ENCODE measurements around the gene CFAP46.
"Not testable (repeated sequence)": the region's sequence is repeated elsewhere in the genome, so short reads cannot be mapped to it uniquely, and the experiment has no call there.

The CFAP46 gene

GRCh38 chr10:132925071-132925561 is 17.3 kb downstream of the CFAP46 start:
- H2BK120ac ChIP-seq (ENCODE audit: low read depth, low read length): no peak overlapping the region
- WGBS: 95% methylated on average over 24 of the region's 24 CpGs
- H2BK5ac ChIP-seq (ENCODE audit: low read depth, low read length, poor library complexity, severe bottlenecking): no peak overlapping the region
- no peaks in the 10 kb centered on the region for H3K9me3 ChIP-seq (ENCODE audit: control insufficient read depth, low read length)
- no peak overlapping the region for H4K8ac ChIP-seq (ENCODE audit: low read length)
- no peak overlapping the region for H3K27ac ChIP-seq (ENCODE audit: low read length, poor library complexity, severe bottlenecking)
- H3K23ac ChIP-seq (ENCODE audit: low read length in 2 of 2): no peak overlapping the region
- peaks cover 5% of the 10 kb centered on the region for H3K4me1 ChIP-seq (ENCODE audit: control insufficient read depth, insufficient read depth, low read depth, low read length)
- DNase-seq: no peak
- peaks cover 0 to 36% of the 10 kb centered on the region in 2 experiments for H3K27me3 ChIP-seq (ENCODE audit: control insufficient read depth in 1 of 2, insufficient read depth in 1 of 2, low read length in 2 of 2)
- H2AK5ac ChIP-seq (ENCODE audit: low read length, severe bottlenecking): no peak overlapping the region
- no peak overlapping the region for H4K91ac ChIP-seq (ENCODE audit: low read length)
- no peak overlapping the region for H3K18ac ChIP-seq (ENCODE audit: low read depth in 1 of 2, low read length in 2 of 2)
- H2AFZ ChIP-seq (ENCODE audit: low read depth, low read length): no peak overlapping the region
- H3K4me2 ChIP-seq (ENCODE audit: low read length, poor library complexity, severe bottlenecking): no peak overlapping the region
- no peak overlapping the region for H3K4ac ChIP-seq (ENCODE audit: low read depth in 1 of 2, low read length in 2 of 2)
- no peak overlapping the region for H3K4me3 ChIP-seq (ENCODE audit: insufficient read depth in 1 of 2, low read depth in 1 of 2, low read length in 2 of 2)
- no peak overlapping the region for H2BK12ac ChIP-seq (ENCODE audit: low read length in 2 of 2)
- no peak overlapping the region for H3K14ac ChIP-seq (ENCODE audit: low read length in 2 of 2)
- H3K9ac ChIP-seq (ENCODE audit: low read length): no peak overlapping the region
- no peak overlapping the region for H2BK15ac ChIP-seq (ENCODE audit: low read depth, poor library complexity, severe bottlenecking)
- H3K79me1 ChIP-seq (replicated peaks; ENCODE audit: low read length, poor library complexity, severe bottlenecking): no peaks in the 10 kb centered on the region
- no peaks in the 10 kb centered on the region for H3K36me3 ChIP-seq (ENCODE audit: control insufficient read depth in 1 of 2, insufficient read depth in 2 of 2, low read depth in 1 of 2, low read length in 2 of 2)

GRCh38 chr10:132924046-132924952 is 18.1 kb downstream of the CFAP46 start:
- DNase-seq: no peak
- no peak overlapping the region for H2BK12ac ChIP-seq (ENCODE audit: low read length in 2 of 2)
- no peak overlapping the region for H3K4ac ChIP-seq (ENCODE audit: low read depth in 1 of 2, low read length in 2 of 2)
- H3K79me1 ChIP-seq (replicated peaks; ENCODE audit: low read length, poor library complexity, severe bottlenecking): no peaks in the 10 kb centered on the region
- no peaks in the 10 kb centered on the region for H3K9me3 ChIP-seq (ENCODE audit: control insufficient read depth, low read length)
- peak overlapping the region in 1 of 2 experiments; percentile 88 for H3K14ac ChIP-seq (ENCODE audit: low read length in 2 of 2)
- H3K9ac ChIP-seq (ENCODE audit: low read length): no peak overlapping the region
- peaks cover 0 to 36% of the 10 kb centered on the region in 2 experiments for H3K27me3 ChIP-seq (ENCODE audit: control insufficient read depth in 1 of 2, insufficient read depth in 1 of 2, low read length in 2 of 2)
- H3K23ac ChIP-seq (ENCODE audit: low read length in 2 of 2): no peak overlapping the region
- peaks cover 5% of the 10 kb centered on the region for H3K4me1 ChIP-seq (ENCODE audit: control insufficient read depth, insufficient read depth, low read depth, low read length)
- no peak overlapping the region for H4K91ac ChIP-seq (ENCODE audit: low read length)
- H2BK5ac ChIP-seq (ENCODE audit: low read depth, low read length, poor library complexity, severe bottlenecking): no peak overlapping the region
- no peak overlapping the region for H2AFZ ChIP-seq (ENCODE audit: low read depth, low read length)
- no peak overlapping the region for H2AK5ac ChIP-seq (ENCODE audit: low read length, severe bottlenecking)
- no peak overlapping the region for H4K8ac ChIP-seq (ENCODE audit: low read length)
- H3K27ac ChIP-seq (ENCODE audit: low read length, poor library complexity, severe bottlenecking): no peak overlapping the region
- no peak overlapping the region for H2BK15ac ChIP-seq (ENCODE audit: low read depth, poor library complexity, severe bottlenecking)
- H3K4me2 ChIP-seq (ENCODE audit: low read length, poor library complexity, severe bottlenecking): no peak overlapping the region
- WGBS: 95% methylated on average over 41 of the region's 42 CpGs
- H3K36me3 ChIP-seq (ENCODE audit: control insufficient read depth in 1 of 2, insufficient read depth in 2 of 2, low read depth in 1 of 2, low read length in 2 of 2): no peaks in the 10 kb centered on the region
- H2BK120ac ChIP-seq (ENCODE audit: low read depth, low read length): no peak overlapping the region
- H3K4me3 ChIP-seq (ENCODE audit: insufficient read depth in 1 of 2, low read depth in 1 of 2, low read length in 2 of 2): no peak overlapping the region
- H3K18ac ChIP-seq (ENCODE audit: low read depth in 1 of 2, low read length in 2 of 2): no peak overlapping the region

- H2BK120ac ChIP-seq (ENCODE audit: low read depth, low read length); H2AFZ ChIP-seq (ENCODE audit: low read depth, low read length); H3K23ac ChIP-seq (ENCODE audit: low read length in 2 of 2); H3K4me1 ChIP-seq (ENCODE audit: control insufficient read depth, insufficient read depth, low read depth, low read length); H2BK5ac ChIP-seq (ENCODE audit: low read depth, low read length, poor library complexity, severe bottlenecking); H2BK15ac ChIP-seq (ENCODE audit: low read depth, poor library complexity, severe bottlenecking); H3K36me3 ChIP-seq (ENCODE audit: control insufficient read depth in 1 of 2, insufficient read depth in 2 of 2, low read depth in 1 of 2, low read length in 2 of 2); H3K14ac ChIP-seq (ENCODE audit: low read length in 2 of 2); H3K27ac ChIP-seq (ENCODE audit: low read length, poor library complexity, severe bottlenecking); H3K9ac ChIP-seq (ENCODE audit: low read length); H3K18ac ChIP-seq (ENCODE audit: low read depth in 1 of 2, low read length in 2 of 2); H2BK12ac ChIP-seq (ENCODE audit: low read length in 2 of 2); H2AK5ac ChIP-seq (ENCODE audit: low read length, severe bottlenecking); H3K9me3 ChIP-seq (ENCODE audit: control insufficient read depth, low read length); H3K4me2 ChIP-seq (ENCODE audit: low read length, poor library complexity, severe bottlenecking); H3K79me1 ChIP-seq (replicated peaks; ENCODE audit: low read length, poor library complexity, severe bottlenecking); H3K4ac ChIP-seq (ENCODE audit: low read depth in 1 of 2, low read length in 2 of 2); H3K4me3 ChIP-seq (ENCODE audit: insufficient read depth in 1 of 2, low read depth in 1 of 2, low read length in 2 of 2); DNase-seq; H4K8ac ChIP-seq (ENCODE audit: low read length): not testable (repeated sequence)
- peaks cover 0 to 34% of the 10 kb centered on the region in 2 experiments for H3K27me3 ChIP-seq (ENCODE audit: control insufficient read depth in 1 of 2, insufficient read depth in 1 of 2, low read length in 2 of 2)
- whole genome bisulfite sequencing: 70% methylated on average over 7 of the region's 7 CpGs
- H4K91ac ChIP-seq (ENCODE audit: low read length): peak overlapping the region; percentile 10
Observed at GRCh38 chr10:132923384-132923783, 19.0 kb downstream of the CFAP46 start.

GRCh38 chr10:132922872-132923271 is 19.5 kb downstream of the CFAP46 start:
- H3K36me3 ChIP-seq (ENCODE audit: control insufficient read depth in 1 of 2, insufficient read depth in 2 of 2, low read depth in 1 of 2, low read length in 2 of 2): no peaks in the 10 kb centered on the region
- H3K9ac ChIP-seq (ENCODE audit: low read length): no peak overlapping the region
- H3K4me1 ChIP-seq (ENCODE audit: control insufficient read depth, insufficient read depth, low read depth, low read length): peaks cover 5% of the 10 kb centered on the region
- no peaks in the 10 kb centered on the region for H3K9me3 ChIP-seq (ENCODE audit: control insufficient read depth, low read length)
- H3K27me3 ChIP-seq (ENCODE audit: control insufficient read depth in 1 of 2, insufficient read depth in 1 of 2, low read length in 2 of 2): peaks cover 0 to 32% of the 10 kb centered on the region in 2 experiments
- H3K23ac ChIP-seq (ENCODE audit: low read length in 2 of 2): no peak overlapping the region
- WGBS: 90% methylated on average over 17 of the region's 17 CpGs
- no peak overlapping the region for H2AK5ac ChIP-seq (ENCODE audit: low read length, severe bottlenecking)
- H2AFZ ChIP-seq (ENCODE audit: low read depth, low read length): no peak overlapping the region
- DNase-seq: no peak
- no peak overlapping the region for H2BK120ac ChIP-seq (ENCODE audit: low read depth, low read length)
- no peak overlapping the region for H3K4me2 ChIP-seq (ENCODE audit: low read length, poor library complexity, severe bottlenecking)
- H3K14ac ChIP-seq (ENCODE audit: low read length in 2 of 2): no peak overlapping the region
- no peak overlapping the region for H3K4ac ChIP-seq (ENCODE audit: low read depth in 1 of 2, low read length in 2 of 2)
- H3K27ac ChIP-seq (ENCODE audit: low read length, poor library complexity, severe bottlenecking): no peak overlapping the region
- no peak overlapping the region for H2BK12ac ChIP-seq (ENCODE audit: low read length in 2 of 2)
- H4K91ac ChIP-seq (ENCODE audit: low read length): no peak overlapping the region
- no peak overlapping the region for H3K18ac ChIP-seq (ENCODE audit: low read depth in 1 of 2, low read length in 2 of 2)
- H2BK5ac ChIP-seq (ENCODE audit: low read depth, low read length, poor library complexity, severe bottlenecking): no peak overlapping the region
- no peaks in the 10 kb centered on the region for H3K79me1 ChIP-seq (replicated peaks; ENCODE audit: low read length, poor library complexity, severe bottlenecking)
- H3K4me3 ChIP-seq (ENCODE audit: insufficient read depth in 1 of 2, low read depth in 1 of 2, low read length in 2 of 2): no peak overlapping the region
- no peak overlapping the region for H4K8ac ChIP-seq (ENCODE audit: low read length)
- no peak overlapping the region for H2BK15ac ChIP-seq (ENCODE audit: low read depth, poor library complexity, severe bottlenecking)

Measured in mesenchymal stem cell (in vitro differentiated cells and primary cell).